ENCODE measurements around the gene MAN2C1. TPM values are rescaled to one million over a fixed set of nuclear protein-coding genes. Genes with fewer than 3 reads are reported as not detected.

The MAN2C1 gene
- polyA plus RNA-seq, 3 donors: 32.9 to 453 (median 42.9) TPM

- Histone ChIP-seq H3K36me3 (replicated peaks in 1 of 2; ENCODE audit: control insufficient read depth in 1 of 2, insufficient read depth in 2 of 2, low read length in 2 of 2) (peaks cover 60 to 75% of the 10 kb centered on the region in 2 donors), H3K79me2 (ENCODE audit: insufficient read depth, low read length) (peaks cover 9% of the 10 kb centered on the region), H3K4me3 (replicated peaks in 1 of 3; ENCODE audit: low read depth in 2 of 3, low read length in 3 of 3) (no peak overlapping the region), H3K9me3 (replicated peaks in 1 of 2; ENCODE audit: control insufficient read depth in 1 of 2, insufficient read depth in 1 of 2, low read length in 2 of 2) (no peaks in the 10 kb centered on the region), H2AFZ (ENCODE audit: insufficient read depth, low read depth, low read length, poor library complexity, severe bottlenecking) (no peak overlapping the region), H4K20me1 (ENCODE audit: insufficient read depth, low read length) (peaks cover 58% of the 10 kb centered on the region), H3K27me3 (ENCODE audit: control insufficient read depth in 2 of 2, insufficient read depth in 2 of 2, low read length in 2 of 2) (no peaks in the 10 kb centered on the region), H3K4me2 (replicated peaks; ENCODE audit: extremely low read depth, low read length, poor library complexity, severe bottlenecking) (no peak overlapping the region), H3K4me1 (ENCODE audit: control insufficient read depth in 1 of 2, insufficient read depth in 2 of 2, low read length in 2 of 2) (peaks cover 13 to 19% of the 10 kb centered on the region in 2 donors), H3K9ac (ENCODE audit: insufficient read depth, low read length, poor library complexity, severe bottlenecking) (no peak overlapping the region), H3K27ac (ENCODE audit: low read depth in 1 of 2, low read length in 2 of 2) (peak overlapping the region in 1 of 2 donors; percentile 90)
- H3K36me3 Mint-ChIP-seq: peaks cover 43 to 71% of the 10 kb centered on the region in 2 donors
- peaks cover 18% of the 10 kb centered on the region for H3K4me1 Mint-ChIP-seq
- H3K27me3 Mint-ChIP-seq (ENCODE audit: low read depth in 3 of 3): peaks cover 0 to 2% (median 1%) of the 10 kb centered on the region in 3 donors
- no peak for DNase-seq
- TF ChIP-seq CTCF (IDR thresholded peaks at IDR 0.05): no peak
- no peaks in the 10 kb centered on the region for H3K9me3 Mint-ChIP-seq
- no peak overlapping the region for H3K4me3 Mint-ChIP-seq
- intact Hi-C loops (cut with micrococcal nuclease): loop anchor here in 1 of 2 donors (5.0 kb wide), 1 partner anchor 85 kb away; the partner anchor contains the start of gene SIN3A
- peak overlapping the region in 3 of 7 donors; percentile 38 to 95 (median 93) for H3K27ac Mint-ChIP-seq
These were observed 1.4 kb downstream of the MAN2C1 start for GRCh38 chr15:75367006-75367405.

GRCh38 chr15:75366163-75366562 is 2.2 kb downstream of the MAN2C1 start:
- peaks cover 60 to 75% of the 10 kb centered on the region in 2 donors for H3K36me3 ChIP-seq (replicated peaks in 1 of 2; ENCODE audit: control insufficient read depth in 1 of 2, insufficient read depth in 2 of 2, low read length in 2 of 2)
- H3K9me3 ChIP-seq (replicated peaks in 1 of 2; ENCODE audit: control insufficient read depth in 1 of 2, insufficient read depth in 1 of 2, low read length in 2 of 2): no peaks in the 10 kb centered on the region
- peaks cover 9% of the 10 kb centered on the region for H3K79me2 ChIP-seq (ENCODE audit: insufficient read depth, low read length)
- peaks cover 58% of the 10 kb centered on the region for H4K20me1 ChIP-seq (ENCODE audit: insufficient read depth, low read length)
- no peak overlapping the region for H3K4me3 ChIP-seq (replicated peaks in 1 of 3; ENCODE audit: low read depth in 2 of 3, low read length in 3 of 3)
- TF ChIP-seq CTCF (IDR thresholded peaks at IDR 0.05): no peak
- H3K9ac ChIP-seq (ENCODE audit: insufficient read depth, low read length, poor library complexity, severe bottlenecking): no peak overlapping the region
- H2AFZ ChIP-seq (ENCODE audit: insufficient read depth, low read depth, low read length, poor library complexity, severe bottlenecking): no peak overlapping the region
- intact Hi-C loops (cut with micrococcal nuclease): loop anchor here in 1 of 2 donors (5.0 kb wide), 1 partner anchor 86 kb away; the partner anchor contains the start of gene SIN3A
- H3K4me3 Mint-ChIP-seq: no peak overlapping the region
- no peak overlapping the region for H3K4me2 ChIP-seq (replicated peaks; ENCODE audit: extremely low read depth, low read length, poor library complexity, severe bottlenecking)
- H3K27me3 Mint-ChIP-seq (ENCODE audit: low read depth in 3 of 3): peaks cover 0 to 2% (median 1%) of the 10 kb centered on the region in 3 donors
- H3K27ac ChIP-seq (ENCODE audit: low read depth in 1 of 2, low read length in 2 of 2): no peak overlapping the region
- DNase-seq: no peak
- no peaks in the 10 kb centered on the region for H3K27me3 ChIP-seq (ENCODE audit: control insufficient read depth in 2 of 2, insufficient read depth in 2 of 2, low read length in 2 of 2)
- peaks cover 13 to 19% of the 10 kb centered on the region in 2 donors for H3K4me1 ChIP-seq (ENCODE audit: control insufficient read depth in 1 of 2, insufficient read depth in 2 of 2, low read length in 2 of 2)
- WGBS (ENCODE audit: insufficient coverage): no CpG with 5 or more reads among the region's 3 CpGs
- H3K36me3 Mint-ChIP-seq: peaks cover 39 to 71% of the 10 kb centered on the region in 2 donors
- H3K27ac Mint-ChIP-seq: no peak overlapping the region
- H3K9me3 Mint-ChIP-seq: no peaks in the 10 kb centered on the region
- peaks cover 18% of the 10 kb centered on the region for H3K4me1 Mint-ChIP-seq

Measured in CD14-positive monocyte (primary cell).